T-helper 1 cell treated with Interleukin-12 subunit alpha and Interleukin-12 subunit beta and Interleukin-4 antibody, amounts not matched to agents 30 μg/mL and 1 μg/mL, for 36 hours (primary cell): Measurements from ENCODE around the gene MAPKAPK2.

Experiments
- H3K27ac Mint-ChIP-seq: one replicate; pipeline ENCODE4 v1.8.0; 2021; ENCODE audit warnings: mild to moderate bottlenecking, mixed read lengths
- H3K27me3 Mint-ChIP-seq: one replicate; pipeline ENCODE4 v1.8.0; 2021; ENCODE audit warnings: low read depth, mixed read lengths
- H3K36me3 Mint-ChIP-seq: one replicate; pipeline ENCODE4 v1.8.0; 2021; ENCODE audit warnings: low read depth, mixed read lengths
- H3K4me1 Mint-ChIP-seq: one replicate; pipeline ENCODE4 v1.8.0; 2021; ENCODE audit warnings: low read depth, mixed read lengths
- H3K4me3 Mint-ChIP-seq: one replicate; pipeline ENCODE4 v1.8.0; 2021; ENCODE audit warnings: mild to moderate bottlenecking, moderate library complexity, mixed read lengths
- H3K9me3 Mint-ChIP-seq: one replicate; pipeline ENCODE4 v1.8.0; 2021; ENCODE audit warnings: mixed read lengths

The MAPKAPK2 gene

GRCh38 chr1:206709772-206710459, 25.2 kb downstream of the MAPKAPK2 start:
- Mint-ChIP-seq H3K9me3 (no peaks in the 10 kb centered on the region), H3K36me3 (peaks cover 6% of the 10 kb centered on the region), H3K27me3 (no peaks in the 10 kb centered on the region), H3K4me1 (peaks cover 72% of the 10 kb centered on the region), H3K27ac (no peak overlapping the region), H3K4me3 (no peak overlapping the region)

GRCh38 chr1:206710460-206710823, 25.7 kb downstream of the MAPKAPK2 start:
- H3K27ac Mint-ChIP-seq, result peak overlapping the region; percentile 28
- no peaks in the 10 kb centered on the region for H3K27me3 Mint-ChIP-seq
- peaks cover 72% of the 10 kb centered on the region for H3K4me1 Mint-ChIP-seq
- peaks cover 6% of the 10 kb centered on the region for H3K36me3 Mint-ChIP-seq
- H3K4me3 Mint-ChIP-seq, result no peak overlapping the region
- no peaks in the 10 kb centered on the region for H3K9me3 Mint-ChIP-seq

DNA sequence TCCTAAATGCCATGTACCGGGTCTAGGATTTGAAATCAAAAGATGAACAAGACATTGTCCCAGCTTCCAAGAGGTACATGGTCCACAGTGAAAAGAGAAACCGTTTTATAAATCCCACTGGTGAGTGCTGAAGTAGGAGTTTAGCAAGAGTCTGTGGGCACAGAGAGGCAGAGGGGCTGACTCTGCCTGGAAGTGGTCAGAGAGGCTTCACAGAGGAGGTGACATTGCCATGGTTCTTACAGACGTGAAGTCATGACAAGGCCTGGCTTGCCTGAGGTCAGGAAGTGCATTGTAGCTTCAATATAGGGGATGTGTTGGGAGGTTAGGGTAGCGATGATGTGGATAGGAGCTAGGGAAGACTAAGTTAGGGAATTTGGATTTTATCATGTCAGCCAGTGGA, 28.4 kb downstream of the MAPKAPK2 start:
- H3K4me1 Mint-ChIP-seq, result peaks cover 77% of the 10 kb centered on the region
- no peaks in the 10 kb centered on the region for H3K27me3 Mint-ChIP-seq
- peaks cover 6% of the 10 kb centered on the region for H3K36me3 Mint-ChIP-seq
- H3K4me3 Mint-ChIP-seq, result peak overlapping the region; percentile 36
- peak overlapping the region; percentile 80 for H3K27ac Mint-ChIP-seq
- H3K9me3 Mint-ChIP-seq, result no peaks in the 10 kb centered on the region

- Mint-ChIP-seq H3K9me3 (no peaks in the 10 kb centered on the region), H3K36me3 (peaks cover 6% of the 10 kb centered on the region), H3K27ac (no peak overlapping the region), H3K4me3 (no peak overlapping the region), H3K27me3 (no peaks in the 10 kb centered on the region), H3K4me1 (peaks cover 70% of the 10 kb centered on the region)
Measured at GRCh38 chr1:206713910-206714312, 29.2 kb downstream of the MAPKAPK2 start.

DNA sequence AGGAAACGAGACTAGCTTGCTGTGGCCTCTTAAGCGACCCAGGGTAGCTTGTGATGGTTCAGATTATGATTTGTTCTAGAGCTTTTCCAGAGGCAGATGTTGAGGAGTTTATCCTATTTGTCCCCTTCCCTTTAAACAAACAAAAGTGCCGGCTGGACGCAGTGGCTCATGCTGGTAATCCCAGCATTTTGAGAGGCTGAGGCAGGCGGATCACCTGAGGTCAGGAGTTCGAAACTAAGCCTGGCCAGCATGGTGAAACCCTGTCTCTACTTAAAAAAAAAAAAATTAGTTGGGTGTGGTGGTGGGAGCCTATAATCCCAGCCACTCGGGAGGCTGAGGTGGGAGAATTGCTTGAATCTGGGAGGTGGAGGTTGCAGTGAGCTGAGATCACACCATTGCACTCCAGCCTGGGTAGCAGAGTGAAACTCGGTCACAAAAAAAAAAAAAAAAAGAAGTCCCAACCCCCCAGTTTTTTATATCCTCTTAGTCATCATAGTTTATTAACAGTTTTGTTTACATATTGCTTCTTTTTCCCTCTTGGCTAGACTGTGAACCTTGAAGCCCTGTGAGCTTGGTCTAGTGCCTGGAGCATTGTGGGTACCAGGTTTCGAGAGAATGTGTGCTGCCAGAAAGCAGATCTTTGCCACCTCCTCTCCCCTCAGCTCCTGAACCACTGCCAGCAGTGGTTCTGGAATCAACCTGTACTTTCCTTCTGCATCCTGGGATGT, 29.8 kb downstream of the MAPKAPK2 start:
- H3K27ac Mint-ChIP-seq, result peak overlapping the region; percentile 81
- peak overlapping the region; percentile 10 for H3K4me3 Mint-ChIP-seq
- H3K36me3 Mint-ChIP-seq, result peaks cover 6% of the 10 kb centered on the region
- H3K4me1 Mint-ChIP-seq, result peaks cover 65% of the 10 kb centered on the region
- H3K27me3 Mint-ChIP-seq, result no peaks in the 10 kb centered on the region
- no peaks in the 10 kb centered on the region for H3K9me3 Mint-ChIP-seq

- no peaks in the 10 kb centered on the region for H3K27me3 Mint-ChIP-seq
Measured at GRCh38 chr1:206715120-206715519, 30.4 kb downstream of the MAPKAPK2 start.

GRCh38 chr1:206715552-206716158, 30.9 kb downstream of the MAPKAPK2 start:
- Mint-ChIP-seq H3K9me3 (no peaks in the 10 kb centered on the region), H3K4me1 (peaks cover 62% of the 10 kb centered on the region), H3K27me3 (no peaks in the 10 kb centered on the region), H3K36me3 (peaks cover 3% of the 10 kb centered on the region), H3K27ac (peak overlapping the region; percentile 81), H3K4me3 (peak overlapping the region; percentile 49)

More at GRCh38 chr1:206715120-206715519, 30.4 kb downstream of the MAPKAPK2 start:
- H3K4me3 Mint-ChIP-seq, result peak overlapping the region; percentile 49
- peak overlapping the region; percentile 81 for H3K27ac Mint-ChIP-seq
- H3K9me3 Mint-ChIP-seq, result no peaks in the 10 kb centered on the region
- H3K4me1 Mint-ChIP-seq, result peaks cover 67% of the 10 kb centered on the region
- H3K36me3 Mint-ChIP-seq, result peaks cover 5% of the 10 kb centered on the region

DNA sequence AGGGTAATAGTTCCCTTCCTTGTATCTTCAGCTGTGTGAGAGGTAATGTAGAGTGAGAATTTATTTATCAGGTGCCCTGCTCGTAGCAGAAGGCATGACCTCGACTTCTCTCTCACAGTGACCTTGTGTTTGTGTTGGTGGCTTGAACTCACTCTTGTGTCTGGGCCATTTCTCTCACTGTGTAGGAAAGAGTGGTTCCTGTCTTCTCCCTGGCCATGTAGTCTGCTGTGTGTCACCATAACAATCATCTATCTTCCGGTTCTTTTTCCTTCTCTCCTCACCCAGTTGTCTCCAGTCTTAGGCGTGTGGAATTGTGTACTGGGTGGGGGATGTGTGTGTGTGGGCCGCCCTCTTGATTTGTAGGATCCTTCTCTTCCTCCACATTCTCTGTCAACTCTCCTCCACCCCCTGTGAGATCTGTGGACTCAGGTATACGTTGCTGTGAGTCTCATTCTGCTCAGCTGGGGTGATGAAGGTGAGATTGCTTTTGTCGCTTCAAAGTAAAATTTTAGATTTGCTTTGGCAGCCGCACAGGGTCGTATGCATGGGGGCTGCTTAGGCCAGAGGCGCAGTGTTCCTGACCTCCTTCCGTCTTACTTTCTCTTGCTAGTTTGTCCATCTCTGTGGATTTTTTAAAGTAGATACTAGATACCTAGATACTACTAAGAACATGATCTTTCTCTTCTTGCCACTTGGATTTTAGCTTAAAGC, 31.6 kb downstream of the MAPKAPK2 start:
- H3K4me1 Mint-ChIP-seq, result peaks cover 69% of the 10 kb centered on the region
- no peaks in the 10 kb centered on the region for H3K9me3 Mint-ChIP-seq
- H3K27ac Mint-ChIP-seq, result peak overlapping the region; percentile 81
- H3K4me3 Mint-ChIP-seq, result peak overlapping the region; percentile 49
- H3K36me3 Mint-ChIP-seq, result peaks cover 3% of the 10 kb centered on the region
- no peaks in the 10 kb centered on the region for H3K27me3 Mint-ChIP-seq

DNA sequence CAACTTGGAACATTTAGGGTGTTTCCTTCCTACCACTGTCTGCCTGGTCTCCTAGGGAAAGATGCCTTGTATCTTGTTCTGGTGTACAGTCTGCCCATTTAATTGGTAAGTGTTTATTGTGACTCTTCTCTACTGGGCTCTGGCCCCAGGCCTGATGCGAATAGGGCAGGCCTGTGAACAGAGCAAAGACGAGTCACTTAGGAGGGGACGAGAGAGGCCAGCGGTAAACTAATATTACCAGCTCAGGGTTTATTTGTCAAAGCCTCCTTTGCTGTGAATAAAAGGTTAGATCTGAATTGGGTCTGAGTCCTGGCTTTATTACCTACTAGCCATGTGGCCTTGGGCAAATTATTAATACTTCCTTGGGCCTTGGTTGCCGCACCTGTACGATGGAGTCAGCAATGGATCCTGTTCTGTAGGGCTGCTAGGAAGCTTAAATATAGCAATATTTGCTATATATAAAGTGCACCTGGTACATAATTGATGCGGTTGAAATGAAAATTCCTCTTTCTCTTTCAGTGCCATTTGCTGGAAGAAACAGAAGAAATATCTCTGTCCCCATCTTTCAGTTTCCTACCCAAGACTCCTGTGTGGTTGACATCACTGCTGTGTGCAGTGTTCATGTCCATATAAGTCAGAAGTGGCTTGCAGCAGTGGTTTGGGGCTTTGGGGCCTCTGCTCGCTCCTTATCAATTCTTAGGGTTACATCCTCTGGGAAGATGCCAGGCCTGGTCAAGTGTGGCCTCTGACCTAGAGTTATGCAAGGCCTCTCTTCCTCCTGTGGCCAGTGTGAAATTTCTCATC, 32.4 kb downstream of the MAPKAPK2 start:
- Mint-ChIP-seq H3K9me3 (no peaks in the 10 kb centered on the region), H3K36me3 (peaks cover 3% of the 10 kb centered on the region), H3K27me3 (no peaks in the 10 kb centered on the region)

GRCh38 chr1:206717674-206717989, 32.9 kb downstream of the MAPKAPK2 start:
- peaks cover 3% of the 10 kb centered on the region for H3K36me3 Mint-ChIP-seq
- H3K4me3 Mint-ChIP-seq, result peak overlapping the region; percentile 49
- peaks cover 64% of the 10 kb centered on the region for H3K4me1 Mint-ChIP-seq
- peak overlapping the region; percentile 81 for H3K27ac Mint-ChIP-seq
- no peaks in the 10 kb centered on the region for H3K27me3 Mint-ChIP-seq
- H3K9me3 Mint-ChIP-seq, result no peaks in the 10 kb centered on the region

More for the DNA sequence above, 32.4 kb downstream of the MAPKAPK2 start:
- peaks cover 67% of the 10 kb centered on the region for H3K4me1 Mint-ChIP-seq
- peak overlapping the region; percentile 81 for H3K27ac Mint-ChIP-seq
- peak overlapping the region; percentile 49 for H3K4me3 Mint-ChIP-seq

DNA sequence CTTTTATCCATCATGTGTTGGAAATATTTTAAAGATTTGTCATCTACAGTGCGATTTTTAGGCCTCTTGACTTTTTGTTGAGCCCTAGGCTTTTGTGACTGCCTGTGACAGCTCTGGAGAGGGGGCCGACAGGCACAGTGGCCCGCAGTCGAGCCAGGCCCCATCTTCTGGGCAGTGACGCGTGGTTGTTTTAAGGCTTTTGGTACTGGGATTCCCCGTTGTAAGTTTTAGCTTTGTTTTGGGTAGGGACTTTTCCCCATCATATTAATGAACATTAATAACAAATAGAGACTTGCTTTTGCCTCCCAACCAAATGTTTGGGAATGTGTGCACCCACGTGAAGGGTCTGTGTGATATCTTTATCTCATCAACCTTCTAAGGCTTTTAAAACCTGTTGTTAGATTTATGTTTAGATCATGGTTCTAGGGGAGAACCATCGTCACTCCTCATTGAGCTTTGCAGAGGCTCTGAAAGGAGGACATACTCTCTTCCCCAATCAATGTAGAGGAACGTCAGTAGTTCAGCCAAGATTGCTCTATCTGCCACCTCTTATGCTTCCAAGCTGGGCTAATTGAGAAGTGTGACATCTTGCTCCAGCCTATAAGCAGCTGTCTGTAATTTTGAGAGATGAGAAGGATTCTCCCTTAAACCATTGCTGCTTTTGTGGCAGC, 34.6 kb downstream of the MAPKAPK2 start:
- Mint-ChIP-seq H3K4me3 (no peak overlapping the region), H3K4me1 (peaks cover 54% of the 10 kb centered on the region), H3K36me3 (peaks cover 1% of the 10 kb centered on the region), H3K27me3 (no peaks in the 10 kb centered on the region), H3K27ac (no peak overlapping the region), H3K9me3 (no peaks in the 10 kb centered on the region)

DNA sequence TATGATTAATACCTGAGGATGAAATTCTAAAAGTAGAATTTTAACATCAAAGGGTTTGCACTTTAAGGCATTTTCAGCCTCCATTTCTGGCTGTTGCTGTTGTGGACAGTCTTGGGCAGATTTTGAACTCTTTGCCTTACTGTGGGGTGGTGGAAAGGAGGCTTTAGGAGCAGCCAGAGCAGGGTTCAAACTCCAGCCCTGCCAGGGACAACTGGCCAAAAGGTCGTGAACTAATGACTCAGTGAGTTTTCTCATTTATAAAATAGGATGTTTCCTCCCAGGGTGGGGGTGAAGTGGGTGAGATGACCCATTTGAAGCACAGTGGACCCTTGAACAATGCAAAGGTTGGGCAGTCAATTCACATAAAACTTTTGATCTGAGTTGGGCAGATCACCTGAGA, 36.7 kb downstream of the MAPKAPK2 start:
- Mint-ChIP-seq H3K4me3 (no peak overlapping the region), H3K4me1 (peaks cover 50% of the 10 kb centered on the region), H3K27ac (no peak overlapping the region), H3K36me3 (no peaks in the 10 kb centered on the region), H3K27me3 (no peaks in the 10 kb centered on the region), H3K9me3 (no peaks in the 10 kb centered on the region)

- H3K36me3 Mint-ChIP-seq, result no peaks in the 10 kb centered on the region
- H3K4me3 Mint-ChIP-seq, result no peak overlapping the region
- no peaks in the 10 kb centered on the region for H3K27me3 Mint-ChIP-seq
- peaks cover 45% of the 10 kb centered on the region for H3K4me1 Mint-ChIP-seq
- no peaks in the 10 kb centered on the region for H3K9me3 Mint-ChIP-seq
- H3K27ac Mint-ChIP-seq, result no peak overlapping the region
Measured at GRCh38 chr1:206722751-206723461, 38.2 kb downstream of the MAPKAPK2 start.
